GM19463 (cell line): ENCODE measurements around the gene PRR33.

Experiments
- ATAC-seq: cut with Tn5 transposase; IDR thresholded peaks from one replicate; pipeline ENCODE4 v1.9.1; 2021; ENCODE audit warnings: mild to moderate bottlenecking, moderate library complexity; ENCODE audit not compliant: unreplicated experiment

PRR33 gene

GRCh38 chr11:1852271-1852876 is 39.3 kb downstream of the PRR33 start:
- no peak for ATAC-seq

- no peak for ATAC-seq
Measured at GRCh38 chr11:1851468-1852180, 40.1 kb downstream of the PRR33 start.

DNA sequence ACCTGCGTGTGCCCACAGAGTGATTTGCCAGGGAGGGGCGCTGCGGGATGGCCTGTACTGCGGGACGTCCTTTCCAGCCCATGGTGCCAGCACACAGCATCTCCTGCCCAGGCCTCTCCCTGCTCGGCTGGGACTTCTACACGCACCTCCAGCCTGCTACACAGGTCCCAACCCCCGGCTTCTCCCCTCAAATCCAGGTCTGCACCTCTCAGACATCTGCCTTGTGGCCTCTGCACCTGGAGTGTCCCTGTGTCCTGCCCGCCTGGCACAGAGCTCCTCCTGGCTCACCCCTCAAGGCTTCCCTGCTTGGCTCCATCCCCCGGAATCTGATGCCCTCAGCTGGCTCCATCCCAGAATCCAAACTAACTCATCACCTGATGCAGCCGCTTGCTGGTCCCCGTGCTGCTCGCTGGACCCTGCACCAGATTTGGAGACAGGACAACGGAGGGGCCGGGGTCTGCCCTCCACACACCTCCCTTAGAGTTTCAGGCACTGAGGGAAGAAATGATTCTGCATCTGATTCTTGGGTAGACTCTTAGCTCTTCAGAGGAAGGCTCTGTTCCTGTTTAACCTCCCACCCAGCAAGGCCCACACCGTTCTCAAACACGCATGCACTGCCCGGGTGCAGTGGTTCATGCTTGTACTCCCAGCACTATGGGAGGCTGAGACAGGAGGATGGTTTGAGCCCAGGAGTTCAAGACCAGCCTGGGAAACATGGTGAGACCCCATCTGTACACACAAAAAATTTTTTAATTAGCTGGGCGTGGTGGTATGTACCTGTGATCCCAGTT is 42.9 kb downstream of the PRR33 start:
- ATAC-seq, result no peak

- ATAC-seq, result no peak
Measured at GRCh38 chr11:1847926-1848639, 43.6 kb downstream of the PRR33 start.

DNA sequence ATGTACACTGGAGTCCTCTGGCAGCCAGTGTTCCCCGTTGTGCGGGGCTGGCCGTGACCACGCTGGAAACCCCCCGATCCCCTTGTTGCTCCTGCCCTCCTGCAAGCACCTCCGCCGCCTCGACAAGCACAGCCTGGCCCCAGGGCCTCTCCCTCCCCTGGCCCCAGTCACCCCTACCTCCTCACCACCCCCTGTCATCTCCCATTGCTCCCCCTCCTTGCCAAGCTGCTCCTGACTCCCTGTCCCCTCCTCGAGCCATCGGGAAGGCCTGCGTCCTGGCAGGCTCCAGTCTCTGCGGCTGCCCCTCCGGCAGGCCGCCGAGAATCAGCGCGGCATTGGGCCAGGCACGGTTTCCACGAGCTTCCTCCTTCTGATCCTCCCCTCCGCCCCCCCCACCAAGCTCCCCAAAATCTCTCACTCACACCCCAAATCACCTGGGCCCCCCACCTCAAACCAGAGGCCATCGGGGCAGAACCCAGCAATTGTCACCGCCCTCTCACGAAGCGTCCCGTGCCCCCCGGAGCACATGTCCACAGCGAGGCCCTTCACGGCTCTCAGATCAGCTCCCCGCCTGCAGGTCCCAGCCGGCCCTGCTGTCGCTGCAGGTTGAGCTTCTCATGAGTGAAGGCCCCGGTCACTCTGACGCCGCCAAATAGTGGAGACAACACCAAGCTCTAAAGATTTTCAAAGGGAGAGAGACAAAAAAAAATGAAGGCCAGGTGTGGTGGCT is 44.5 kb downstream of the PRR33 start:
- ATAC-seq, result no peak

- no peak for ATAC-seq
Measured at GRCh38 chr11:1846453-1846932, 45.2 kb downstream of the PRR33 start.

GRCh38 chr11:1845561-1846452 is 45.9 kb downstream of the PRR33 start:
- ATAC-seq, result no peak

DNA sequence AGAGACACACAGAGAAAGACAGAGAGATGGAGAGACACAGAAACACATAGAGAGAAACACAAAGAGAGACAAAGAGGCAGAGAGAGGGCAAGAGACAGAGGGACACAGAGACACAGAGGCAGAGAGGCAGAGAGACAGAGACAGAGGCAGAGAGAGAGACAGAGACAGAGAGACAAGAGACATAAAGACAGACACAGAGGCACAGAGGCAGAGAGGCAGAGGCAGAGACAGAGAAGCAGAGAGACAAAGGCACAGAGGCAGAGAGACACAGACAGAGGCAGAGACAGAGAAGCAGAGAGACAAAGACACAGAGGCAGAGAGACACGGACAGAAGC is 46.6 kb downstream of the PRR33 start:
- ATAC-seq, result no peak

GRCh38 chr11:1844221-1845094 is 47.2 kb downstream of the PRR33 start:
- ATAC-seq, result no peak

GRCh38 chr11:1843796-1844195 is 47.9 kb downstream of the PRR33 start:
- ATAC-seq, result no peak

- no peak for ATAC-seq
Measured at GRCh38 chr11:1843098-1843473, 48.6 kb downstream of the PRR33 start.

DNA sequence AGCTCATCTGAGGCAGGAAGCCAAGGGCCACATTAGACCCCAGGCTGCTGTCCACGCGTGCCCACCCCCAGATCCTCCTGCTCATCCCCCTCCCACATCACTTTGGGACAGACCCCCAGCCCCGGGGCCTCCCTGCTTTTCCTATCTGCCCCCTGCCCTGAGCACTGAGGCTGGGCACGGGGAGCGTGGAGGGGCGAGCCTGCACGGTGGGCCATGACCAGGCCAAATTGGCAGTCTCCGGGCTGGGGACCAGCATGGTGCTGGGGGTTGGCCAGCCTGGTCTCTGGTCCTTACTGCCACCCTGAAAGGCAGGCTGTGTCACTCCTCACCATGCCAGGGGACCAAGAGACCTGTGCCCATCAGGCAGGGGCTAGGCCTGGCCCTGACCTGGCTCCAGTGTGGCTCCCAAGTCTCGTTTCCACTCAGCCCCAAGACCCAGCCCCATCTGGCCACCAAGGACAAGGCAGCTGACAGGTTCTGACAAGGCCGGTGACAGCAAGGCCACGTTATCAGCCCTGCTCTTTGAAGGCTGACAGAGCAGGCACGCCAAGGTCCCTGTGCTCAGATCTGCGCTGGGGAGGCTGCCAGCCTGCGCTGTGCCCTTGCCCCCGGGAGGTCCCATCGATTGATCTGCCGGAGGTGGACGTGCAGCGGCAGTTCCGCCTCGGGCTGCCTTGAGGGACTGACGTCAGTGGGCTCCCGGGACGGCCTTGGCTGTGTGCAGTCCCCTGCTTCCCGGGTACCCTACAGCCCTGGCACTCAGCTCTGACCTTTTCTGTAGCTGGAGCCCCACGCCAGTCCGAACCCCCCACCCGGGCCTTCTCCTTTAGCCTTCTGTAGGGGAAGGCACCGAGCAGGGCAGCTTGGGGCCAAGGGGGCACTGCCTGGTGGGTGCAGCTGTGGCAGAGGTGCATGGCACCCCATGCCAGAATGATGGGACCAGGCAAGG is 49.3 kb downstream of the PRR33 start:
- ATAC-seq, result no peak

GRCh38 chr11:1841511-1842148 is 50.1 kb downstream of the PRR33 start:
- no peak for ATAC-seq

- ATAC-seq, result no peak
Measured at GRCh38 chr11:1840780-1841480, 50.8 kb downstream of the PRR33 start.

DNA sequence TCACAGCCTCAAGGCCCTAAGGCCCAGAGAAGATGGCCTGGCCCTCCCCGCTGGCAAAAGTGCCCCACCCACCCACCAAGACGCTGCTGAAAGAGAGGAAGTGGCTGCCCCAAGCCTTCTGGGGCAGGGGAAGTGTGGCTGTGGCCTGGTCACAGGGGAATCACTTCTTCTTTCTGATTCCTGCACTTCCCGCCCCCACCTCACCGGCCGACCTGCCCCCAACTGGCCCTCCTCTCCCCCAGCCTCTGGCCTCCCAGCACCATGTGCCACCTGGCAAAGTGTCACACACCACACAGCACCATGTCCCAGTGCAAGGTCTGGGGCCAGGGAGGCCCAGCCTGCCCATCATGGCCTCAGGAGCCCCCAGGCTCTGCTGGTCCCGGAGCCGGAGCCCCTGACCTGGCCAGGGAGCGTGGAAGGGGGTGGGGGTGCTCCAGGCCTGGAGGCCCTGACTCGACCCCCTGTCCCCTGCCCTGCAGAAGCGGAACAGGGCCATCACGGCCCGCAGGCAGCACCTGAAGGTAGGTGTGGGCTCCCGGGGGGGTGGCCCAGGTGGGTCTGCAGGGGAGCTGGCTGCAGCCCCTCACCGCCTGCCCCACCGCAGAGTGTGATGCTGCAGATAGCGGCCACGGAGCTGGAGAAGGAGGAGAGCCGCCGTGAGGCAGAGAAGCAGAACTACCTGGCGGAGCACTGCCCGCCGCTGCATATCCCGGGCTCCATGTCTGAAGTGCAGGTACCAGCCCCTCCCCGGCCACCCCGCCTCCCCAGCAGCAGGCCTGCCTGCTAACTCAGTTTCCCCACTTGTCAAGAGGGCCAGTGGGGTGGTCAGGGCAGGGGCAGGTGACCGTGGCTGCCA is 51.5 kb downstream of the PRR33 start:
- ATAC-seq, result no peak
